GM19397 (cell line): ENCODE results near the gene KRR1.
"Not testable (repeated sequence)": the region's sequence is repeated elsewhere in the genome, so short reads cannot be mapped to it uniquely, and the experiment has no call there.

Experiments used
- ATAC-seq: cut with Tn5 transposase; IDR thresholded peaks from one replicate; pipeline ENCODE4 v1.9.1; 2021; ENCODE audit warnings: mild to moderate bottlenecking, moderate library complexity; ENCODE audit not compliant: unreplicated experiment

The KRR1 gene

GRCh38 chr12:75479963-75480461, 31.4 kb downstream of the KRR1 start:
- ATAC-seq = no peak

DNA sequence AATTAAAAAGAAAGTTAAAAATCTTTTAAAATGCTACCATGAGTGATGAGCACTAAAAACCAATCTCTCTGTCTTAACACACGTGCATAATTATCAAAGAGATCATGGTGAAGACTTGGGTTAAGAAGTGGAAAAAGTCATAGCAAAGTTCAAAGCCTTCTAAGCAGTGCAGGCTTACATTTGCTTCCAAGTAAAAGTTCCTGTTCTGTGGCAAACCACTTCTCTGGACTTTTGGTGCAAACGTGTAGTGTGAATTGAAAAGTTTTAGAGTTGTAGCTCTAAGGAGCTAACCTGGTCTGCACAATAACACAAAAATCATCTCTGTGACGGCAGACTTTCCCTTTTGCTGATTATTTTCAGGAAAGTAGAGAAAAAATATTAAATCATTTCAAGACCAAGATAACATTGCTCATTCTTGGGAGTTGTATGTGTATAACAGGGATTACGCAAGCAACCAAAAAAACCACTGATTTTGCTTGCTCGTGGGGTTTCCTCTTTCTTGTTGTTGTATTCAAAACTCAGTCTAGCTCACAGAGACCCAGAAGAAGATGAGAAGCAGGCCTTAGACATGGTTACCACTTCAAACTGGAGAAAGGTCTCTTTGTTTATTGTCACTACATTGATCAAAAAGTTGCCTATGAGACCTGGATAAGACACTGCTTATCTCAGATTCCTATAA, 33.2 kb downstream of the KRR1 start:
- ATAC-seq = peak; percentile 26

DNA sequence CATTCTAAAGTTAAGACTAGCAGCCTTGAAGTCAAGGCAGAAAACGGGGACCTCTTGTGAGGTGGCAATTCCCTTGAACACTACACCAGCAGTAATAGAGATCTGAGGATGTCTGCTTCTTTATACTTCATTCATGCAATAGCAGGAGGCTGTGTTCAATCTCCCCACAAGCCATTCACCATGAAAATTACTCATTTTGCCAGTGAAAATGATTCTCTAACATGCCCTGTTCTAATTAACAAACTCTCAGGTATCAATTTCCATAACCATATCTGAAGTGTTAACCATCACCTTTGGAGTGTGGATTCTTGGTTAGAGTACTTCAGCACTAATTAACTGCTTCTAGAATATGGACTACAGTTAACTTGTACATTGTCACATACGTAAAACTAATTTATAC, 34.3 kb downstream of the KRR1 start:
- no peak for ATAC-seq

DNA sequence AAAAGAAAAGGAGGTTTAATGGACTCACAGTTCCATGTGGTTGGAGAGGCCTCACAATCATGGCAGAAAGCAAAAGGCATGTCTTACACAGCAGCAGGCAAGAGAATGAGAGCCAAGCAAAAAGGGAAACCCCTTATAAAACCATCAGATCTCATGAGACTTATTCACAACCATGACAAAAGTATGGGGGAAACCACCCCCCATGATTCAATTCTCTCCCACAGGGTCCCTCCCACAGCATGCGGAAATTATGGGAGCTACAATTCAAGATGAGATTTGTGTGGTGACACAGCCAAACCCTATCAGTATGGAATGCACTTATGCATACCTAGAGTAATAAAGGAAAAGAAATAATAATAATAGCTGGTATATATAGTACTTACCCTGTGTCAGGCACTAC, 35.3 kb downstream of the KRR1 start:
- no peak for ATAC-seq

GRCh38 chr12:75474116-75474515, 37.3 kb downstream of the KRR1 start:
- ATAC-seq = no peak

DNA sequence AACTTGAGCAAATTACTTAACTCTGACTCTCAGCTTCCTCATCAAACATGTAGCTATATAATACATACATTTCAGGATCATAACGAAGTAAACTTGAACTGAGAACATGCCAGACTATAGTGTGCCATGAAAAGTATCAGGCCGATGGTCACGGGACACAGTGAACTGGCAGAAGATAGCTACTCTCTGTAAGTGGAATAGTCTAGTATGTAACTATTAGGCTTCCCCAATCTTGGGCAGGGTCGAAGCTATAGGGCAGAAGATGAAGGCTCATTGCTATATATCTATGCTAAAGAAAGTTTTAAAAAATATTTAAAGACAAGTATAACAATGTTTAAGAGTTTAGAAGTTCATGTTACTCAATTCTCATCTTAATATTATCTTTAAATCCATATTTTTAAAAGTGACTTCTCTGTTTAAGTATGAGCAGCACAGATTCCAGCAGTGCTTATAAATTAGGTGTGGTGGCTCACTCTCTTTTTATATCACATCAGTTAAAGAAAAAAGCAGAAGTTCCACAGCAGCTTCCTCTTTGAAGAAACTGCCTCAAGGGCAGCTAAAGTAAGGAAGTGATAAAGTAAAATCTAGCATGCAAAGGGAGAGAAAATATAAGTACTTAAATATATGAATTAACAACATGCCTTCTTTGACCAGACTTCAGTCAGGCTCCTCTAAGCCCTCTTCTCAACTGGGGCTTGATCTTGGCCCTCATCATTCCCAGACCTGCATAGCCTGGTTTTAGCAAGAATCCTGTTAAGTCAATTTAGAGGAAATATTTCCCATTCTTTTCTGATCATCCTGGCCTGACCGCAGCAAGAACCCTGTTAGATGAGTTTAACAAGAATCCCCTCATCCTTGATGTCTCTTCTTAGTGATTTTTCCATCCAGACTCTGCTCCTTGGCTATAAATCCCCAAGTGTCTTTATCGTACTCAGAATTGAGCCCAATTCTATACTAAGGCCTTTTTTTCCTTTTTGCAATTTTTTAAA, 39.2 kb downstream of the KRR1 start:
- ATAC-seq = no peak

GRCh38 chr12:75460204-75460603, 51.2 kb downstream of the KRR1 start:
- no peak for ATAC-seq

GRCh38 chr12:75459755-75460154, 51.7 kb downstream of the KRR1 start:
- ATAC-seq = no peak

- not testable (repeated sequence) for ATAC-seq
These were observed 53.5 kb downstream of the KRR1 start for GRCh38 chr12:75457866-75458265.

DNA sequence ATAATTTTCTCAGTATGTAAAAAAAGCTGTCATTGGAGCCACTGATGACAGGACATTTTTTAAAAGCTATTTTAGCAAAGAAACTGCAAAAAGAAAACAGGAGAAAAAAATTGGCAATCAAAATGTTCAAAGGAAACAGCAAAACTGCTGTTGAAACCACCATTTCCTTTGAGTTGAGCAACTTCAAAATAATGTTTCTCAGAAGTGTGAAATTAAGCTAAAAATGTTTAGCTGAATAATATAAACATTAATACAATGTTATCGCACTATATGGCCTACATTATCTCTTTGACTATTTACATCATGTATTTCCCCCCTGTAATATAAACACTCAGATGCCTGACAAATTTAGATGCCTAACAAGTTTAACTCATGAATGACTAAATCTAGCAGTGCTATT, 54.2 kb downstream of the KRR1 start:
- ATAC-seq = no peak

DNA sequence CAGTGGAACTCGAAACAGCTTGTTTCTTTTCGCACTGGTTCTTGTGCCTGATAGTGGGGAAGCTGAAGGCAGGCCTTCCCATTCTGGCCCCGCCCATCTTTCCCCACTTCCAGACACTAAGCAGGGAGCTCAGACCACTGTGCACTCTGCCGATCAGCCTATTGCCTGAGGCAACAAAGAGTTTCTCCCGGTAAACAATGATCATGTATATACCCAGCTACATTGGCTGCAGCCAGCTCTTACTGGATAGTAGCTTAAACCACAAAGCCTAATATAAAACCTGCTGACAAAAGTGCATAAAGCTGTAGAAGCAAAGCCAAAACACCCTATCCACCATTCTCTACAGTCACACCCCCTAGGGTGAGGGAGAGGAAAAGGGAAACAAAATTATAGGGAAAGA, 55.6 kb downstream of the KRR1 start:
- ATAC-seq = no peak

DNA sequence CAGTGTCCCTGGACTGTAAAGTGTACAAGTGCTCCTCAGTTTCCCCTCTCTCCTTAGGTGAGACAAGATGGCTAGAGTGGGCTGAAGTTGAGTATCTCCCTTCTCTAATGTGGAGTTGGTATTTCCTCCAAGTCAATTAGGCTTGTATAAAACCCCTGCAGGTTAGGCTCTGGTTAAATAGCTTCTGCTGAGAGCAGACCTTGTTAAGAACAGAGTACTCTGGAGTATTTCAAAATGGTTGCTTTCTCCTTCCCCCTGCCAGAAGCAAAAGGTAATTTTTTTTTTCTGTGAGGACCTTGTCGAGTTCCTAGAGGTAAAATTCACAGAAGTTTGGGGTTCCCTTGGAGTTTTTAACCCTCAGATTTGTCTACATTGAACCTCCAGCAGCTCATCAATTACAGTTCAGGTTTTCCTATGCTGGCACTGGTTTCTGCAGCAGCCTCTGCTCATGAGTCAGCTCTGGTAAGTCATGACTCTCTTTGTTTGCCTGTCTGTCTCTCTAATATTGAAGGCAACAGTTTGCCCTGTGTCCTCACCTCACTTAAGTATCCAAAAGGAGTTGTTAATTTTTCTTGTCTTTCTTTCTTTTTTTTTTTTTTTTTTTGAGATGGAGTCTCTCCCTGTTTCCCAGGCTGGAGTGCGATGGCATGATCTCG, 58.6 kb downstream of the KRR1 start:
- no peak for ATAC-seq

DNA sequence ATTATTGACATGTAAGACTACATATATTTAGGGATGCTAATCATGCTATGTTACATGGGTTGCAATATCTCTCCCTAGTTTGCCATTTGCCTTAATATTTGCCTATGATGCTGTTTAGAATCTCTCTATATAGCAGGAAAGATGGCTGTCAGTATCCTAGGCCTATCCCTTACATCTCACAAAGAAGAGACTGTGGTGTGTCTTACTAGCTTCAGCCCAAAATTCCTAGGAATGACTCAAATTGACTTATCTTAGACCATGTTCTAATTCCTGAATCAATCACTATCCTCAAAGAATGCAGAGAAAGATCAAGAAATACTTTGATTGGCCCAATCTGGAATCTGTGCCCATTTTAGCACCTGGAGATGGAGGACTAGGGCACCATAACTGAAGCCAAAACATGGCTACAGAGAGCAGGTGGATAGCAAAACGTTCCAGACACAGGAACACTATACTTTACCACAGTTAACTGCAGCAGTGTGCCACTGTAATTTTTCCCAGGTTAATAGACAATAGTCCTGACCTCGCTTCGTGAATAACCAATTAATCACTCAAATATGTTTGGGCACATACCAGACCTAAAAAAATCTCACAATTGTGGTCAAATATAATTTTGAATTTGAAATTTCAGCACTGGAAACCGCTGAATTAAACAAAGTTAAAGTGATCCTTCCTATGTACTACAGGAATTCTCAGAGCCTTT, 63.6 kb downstream of the KRR1 start:
- no peak for ATAC-seq

- ATAC-seq = no peak
These were observed 64.6 kb downstream of the KRR1 start for GRCh38 chr12:75446857-75447256.

- not testable (repeated sequence) for ATAC-seq
These were observed 66.3 kb downstream of the KRR1 start for GRCh38 chr12:75445137-75445507.

DNA sequence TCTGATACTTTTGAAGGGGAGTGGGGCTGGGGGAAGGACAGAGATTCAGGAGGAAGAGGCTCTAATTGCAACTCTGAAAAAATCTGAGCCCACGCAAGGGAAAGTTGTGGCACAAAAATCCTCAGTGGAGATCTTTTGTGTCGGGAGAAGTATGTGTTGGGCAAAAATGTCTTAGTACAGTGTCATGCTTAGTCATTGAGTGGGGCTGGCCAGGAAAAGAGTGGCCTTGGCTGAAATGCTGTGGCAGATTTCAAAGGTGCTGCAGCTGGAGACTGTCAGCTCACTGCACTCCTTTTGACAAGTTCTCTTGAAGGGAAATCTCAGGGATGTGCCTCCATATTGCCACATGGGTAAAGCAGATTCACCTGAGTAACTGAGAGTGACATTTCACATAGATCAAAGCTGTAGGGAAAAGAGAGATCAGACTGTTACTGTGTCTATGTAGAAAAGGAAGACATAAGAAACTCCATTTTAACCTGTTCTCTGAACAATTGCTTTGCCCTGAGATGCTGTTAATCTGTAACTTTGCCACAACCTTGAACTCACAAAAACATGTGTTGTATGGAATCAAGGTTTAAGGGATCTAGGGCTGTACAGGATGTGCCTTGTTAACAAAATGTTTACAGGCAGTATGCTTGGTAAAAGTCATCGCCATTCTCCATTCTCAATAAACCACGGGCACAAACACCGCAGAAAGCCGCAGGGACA, 66.8 kb downstream of the KRR1 start:
- ATAC-seq = no peak

DNA sequence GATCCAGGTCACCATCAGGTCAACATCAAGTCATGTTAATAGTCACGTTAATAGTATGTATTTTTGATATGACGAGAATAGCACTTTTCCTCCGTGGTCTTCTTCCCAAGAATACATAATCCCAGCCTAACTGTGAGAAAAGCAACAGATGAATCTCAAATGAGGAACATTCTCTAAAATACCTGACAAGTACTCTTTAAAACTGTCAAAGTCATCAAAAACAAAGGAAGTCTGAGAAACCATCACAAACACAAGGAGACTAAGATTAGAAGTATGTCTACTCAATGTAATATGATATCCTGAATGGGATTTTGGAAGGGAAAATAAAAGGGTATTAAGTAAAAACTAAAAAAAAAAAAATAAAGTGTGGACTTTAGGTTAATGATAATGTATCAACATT, 67.7 kb downstream of the KRR1 start:
- ATAC-seq = no peak

DNA sequence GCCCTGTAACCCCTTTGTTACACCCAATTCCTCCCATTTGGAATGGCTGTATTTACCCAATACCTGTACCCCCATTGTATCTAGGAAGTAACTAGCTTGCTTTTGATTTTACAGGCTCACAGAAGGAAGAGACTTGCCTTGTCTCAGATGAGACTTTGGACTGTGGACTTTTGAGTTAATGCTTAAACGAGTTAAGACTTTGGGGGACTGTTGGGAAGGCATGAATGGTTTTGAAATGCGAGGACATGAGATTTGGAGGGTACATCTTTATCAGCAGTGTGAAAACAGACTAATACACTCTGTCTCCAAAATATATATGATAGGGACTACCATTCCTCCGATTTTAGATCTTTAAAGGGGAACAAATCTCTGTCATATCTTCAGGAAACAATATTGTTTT, 69.0 kb downstream of the KRR1 start:
- not testable (repeated sequence) for ATAC-seq

DNA sequence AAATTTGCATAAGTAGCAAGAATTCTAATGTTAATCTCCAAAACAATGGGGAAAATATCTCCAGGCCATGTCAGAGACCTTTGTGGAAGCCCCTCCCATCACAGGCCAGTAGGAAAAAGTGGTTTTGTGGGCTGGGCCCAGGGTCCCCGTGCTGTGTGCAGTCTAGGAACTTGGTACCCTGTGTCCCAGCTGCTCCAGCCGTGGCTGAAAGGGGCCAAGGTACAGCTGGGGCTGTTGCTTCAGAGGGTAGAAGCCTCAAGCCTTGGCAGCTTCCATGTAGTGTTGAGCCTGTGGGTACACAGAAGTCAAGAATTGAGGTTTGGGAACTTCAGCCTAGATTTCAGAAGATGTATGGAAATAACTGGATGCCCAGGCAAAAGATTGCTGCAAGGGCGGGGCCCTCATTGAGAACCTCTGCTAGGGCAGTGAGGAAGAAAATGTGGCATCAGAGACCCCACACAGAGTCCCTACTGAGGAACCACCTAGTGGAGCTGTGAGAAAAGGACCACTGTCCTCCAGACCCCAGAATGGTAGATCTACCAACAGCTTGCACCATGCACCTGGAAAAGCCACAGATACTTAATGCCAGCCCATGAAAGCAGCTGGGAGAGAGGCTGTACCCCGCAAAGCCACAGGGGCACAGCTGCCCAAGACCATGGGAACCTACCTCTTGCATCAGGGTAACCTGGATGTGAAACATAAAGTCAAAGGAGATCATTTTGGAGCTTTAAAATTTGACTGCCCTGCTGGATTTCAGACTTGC, 69.5 kb downstream of the KRR1 start:
- ATAC-seq = not testable (repeated sequence)
